Superior temporal gyrus (tissue), 1 donor: ENCODE measurements around the gene EWSR1.
"Not testable (repeated sequence)": the region's sequence is repeated elsewhere in the genome, so short reads cannot be mapped to it uniquely, and the experiment has no call there.

ENCODE experiments used
- DNase-seq: peaks from one replicate; pipeline ENCODE4 v3.0.0-alpha.2; 2016; ENCODE audit errors: extremely low spot score

EWSR1 gene, protein sequence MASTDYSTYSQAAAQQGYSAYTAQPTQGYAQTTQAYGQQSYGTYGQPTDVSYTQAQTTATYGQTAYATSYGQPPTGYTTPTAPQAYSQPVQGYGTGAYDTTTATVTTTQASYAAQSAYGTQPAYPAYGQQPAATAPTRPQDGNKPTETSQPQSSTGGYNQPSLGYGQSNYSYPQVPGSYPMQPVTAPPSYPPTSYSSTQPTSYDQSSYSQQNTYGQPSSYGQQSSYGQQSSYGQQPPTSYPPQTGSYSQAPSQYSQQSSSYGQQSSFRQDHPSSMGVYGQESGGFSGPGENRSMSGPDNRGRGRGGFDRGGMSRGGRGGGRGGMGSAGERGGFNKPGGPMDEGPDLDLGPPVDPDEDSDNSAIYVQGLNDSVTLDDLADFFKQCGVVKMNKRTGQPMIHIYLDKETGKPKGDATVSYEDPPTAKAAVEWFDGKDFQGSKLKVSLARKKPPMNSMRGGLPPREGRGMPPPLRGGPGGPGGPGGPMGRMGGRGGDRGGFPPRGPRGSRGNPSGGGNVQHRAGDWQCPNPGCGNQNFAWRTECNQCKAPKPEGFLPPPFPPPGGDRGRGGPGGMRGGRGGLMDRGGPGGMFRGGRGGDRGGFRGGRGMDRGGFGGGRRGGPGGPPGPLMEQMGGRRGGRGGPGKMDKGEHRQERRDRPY

DNA sequence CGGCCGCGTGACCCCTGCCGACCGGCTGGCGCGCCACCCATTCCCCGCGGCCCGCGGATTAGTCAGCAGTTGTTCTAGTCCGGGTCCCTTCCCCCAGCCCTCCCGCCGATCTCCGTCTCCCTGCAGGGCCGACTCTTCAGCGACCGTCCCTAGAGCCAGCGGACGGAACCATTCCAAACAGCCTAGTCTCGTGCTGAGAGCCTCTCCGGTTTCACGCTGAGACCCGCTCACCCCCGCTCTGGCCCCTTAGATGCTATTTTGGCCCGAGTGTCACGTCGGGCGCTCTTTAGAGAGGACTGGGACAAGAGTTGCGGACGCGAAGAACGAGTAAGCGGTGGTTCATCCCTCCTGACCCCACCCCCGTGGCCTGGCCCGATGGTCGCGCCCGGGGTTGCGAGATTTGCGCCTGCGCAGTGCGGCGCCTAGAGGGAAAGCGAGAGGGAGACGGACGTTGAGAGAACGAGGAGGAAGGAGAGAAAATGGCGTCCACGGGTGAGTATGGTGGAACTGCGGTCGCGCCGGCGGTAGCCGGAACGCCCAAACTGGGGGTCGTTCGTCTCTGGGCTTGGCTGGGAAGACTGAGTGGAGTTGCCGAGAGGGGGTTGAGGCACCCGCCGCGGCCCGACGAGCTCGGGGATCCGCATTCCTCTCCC is at the start of gene EWSR1, which contains the start of gene RHBDD3:
TSS of gene EWSR1 (plus strand) at position 411 of the 653 bp plus-strand sequence. CDS start at position 480, 69 bp downstream.
TSS of gene RHBDD3 (minus strand) at position 124 of the 653 bp plus-strand sequence. CDS start 2,355 bp downstream, outside the sequence.
- DNase-seq, result peak; percentile 97

DNA sequence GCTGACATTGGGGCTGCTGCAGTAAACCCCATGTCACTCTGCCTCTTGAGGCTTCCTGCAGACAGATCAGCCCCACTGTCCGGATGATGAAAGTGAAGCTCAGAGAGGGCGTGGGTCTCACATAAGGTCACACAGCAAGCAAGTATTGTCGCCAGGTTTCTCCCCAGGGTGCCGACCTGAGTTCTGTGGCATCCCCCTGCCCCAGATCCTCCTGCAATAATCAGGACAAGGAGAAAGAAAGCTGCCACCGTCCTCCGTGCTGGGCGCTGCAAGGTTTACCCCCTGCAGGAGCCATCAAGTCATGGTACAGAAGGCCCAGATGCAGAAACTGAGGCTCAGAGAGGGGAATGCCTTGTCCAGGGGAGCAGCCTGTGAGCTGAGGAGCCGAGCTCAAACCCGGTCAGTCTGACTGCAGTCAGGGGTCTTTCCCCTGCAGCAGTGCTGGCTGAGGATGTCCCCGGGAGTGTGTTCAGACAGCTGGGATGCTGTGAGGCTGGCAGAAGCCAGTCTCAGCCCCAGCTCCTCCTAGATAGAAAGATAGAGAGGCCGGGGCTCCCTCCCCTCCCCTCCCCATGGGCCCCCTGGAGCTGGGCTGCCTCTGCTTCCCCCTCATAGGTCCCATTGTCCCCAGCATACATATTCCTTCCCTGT is 49.2 kb upstream of the EWSR1 start:
- DNase-seq, result no peak

DNA sequence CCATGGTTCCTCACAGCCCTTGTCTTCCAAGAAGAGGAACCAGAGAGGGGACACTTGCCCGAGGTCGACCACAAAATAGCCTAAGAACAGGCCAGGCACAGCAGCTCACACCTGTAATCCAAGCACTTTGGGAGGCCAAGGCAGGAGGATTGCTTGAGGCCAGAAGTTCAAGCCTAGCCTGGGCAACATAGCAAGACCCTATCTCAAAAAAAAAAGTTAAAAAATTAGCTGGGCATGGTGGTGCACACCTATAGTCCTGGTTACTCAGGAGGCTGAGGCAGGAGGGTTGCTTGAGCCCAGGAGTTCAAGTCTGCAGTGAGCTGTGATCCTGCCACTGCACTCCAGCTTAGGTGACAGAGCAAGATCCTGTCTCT is 48.7 kb upstream of the EWSR1 start:
- DNase-seq, result not testable (repeated sequence)

DNA sequence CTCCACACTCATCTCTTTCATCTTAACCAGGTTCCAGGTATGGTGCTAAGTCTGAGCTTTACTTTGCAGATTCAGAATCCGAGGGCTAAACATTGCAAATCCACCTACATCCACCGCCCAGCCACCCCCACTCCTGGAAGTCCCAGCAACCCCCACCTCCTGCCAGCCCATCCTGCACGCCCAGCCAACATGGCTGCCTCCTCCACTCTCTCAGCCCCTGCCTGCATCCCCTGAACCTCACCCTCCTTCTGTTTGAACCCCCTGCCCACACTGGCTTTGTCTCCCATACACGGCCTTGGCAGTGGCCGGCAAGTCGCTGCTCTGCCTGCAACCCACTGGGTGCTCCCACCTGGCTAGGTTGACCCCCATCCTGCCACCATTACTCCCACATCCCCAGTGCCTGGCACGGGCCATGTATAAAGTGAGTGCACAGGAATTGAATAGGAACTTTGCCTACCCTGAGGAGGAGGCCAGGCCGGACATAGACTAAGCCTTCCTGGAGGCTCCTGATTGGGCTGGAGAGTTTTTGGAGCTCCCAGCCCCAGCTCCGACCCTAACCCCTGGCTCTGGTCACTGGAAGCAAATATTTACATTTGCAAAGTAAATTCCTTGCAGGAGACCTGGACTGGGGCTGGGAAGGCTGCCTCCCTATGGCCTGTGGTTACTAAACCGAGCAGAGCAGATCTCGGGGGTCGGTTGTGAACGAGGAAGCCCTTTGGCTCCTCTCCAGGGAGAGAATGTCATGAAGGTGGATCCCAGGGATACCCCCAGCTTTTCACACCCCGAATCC is 48.0 kb upstream of the EWSR1 start:
- no peak for DNase-seq

DNA sequence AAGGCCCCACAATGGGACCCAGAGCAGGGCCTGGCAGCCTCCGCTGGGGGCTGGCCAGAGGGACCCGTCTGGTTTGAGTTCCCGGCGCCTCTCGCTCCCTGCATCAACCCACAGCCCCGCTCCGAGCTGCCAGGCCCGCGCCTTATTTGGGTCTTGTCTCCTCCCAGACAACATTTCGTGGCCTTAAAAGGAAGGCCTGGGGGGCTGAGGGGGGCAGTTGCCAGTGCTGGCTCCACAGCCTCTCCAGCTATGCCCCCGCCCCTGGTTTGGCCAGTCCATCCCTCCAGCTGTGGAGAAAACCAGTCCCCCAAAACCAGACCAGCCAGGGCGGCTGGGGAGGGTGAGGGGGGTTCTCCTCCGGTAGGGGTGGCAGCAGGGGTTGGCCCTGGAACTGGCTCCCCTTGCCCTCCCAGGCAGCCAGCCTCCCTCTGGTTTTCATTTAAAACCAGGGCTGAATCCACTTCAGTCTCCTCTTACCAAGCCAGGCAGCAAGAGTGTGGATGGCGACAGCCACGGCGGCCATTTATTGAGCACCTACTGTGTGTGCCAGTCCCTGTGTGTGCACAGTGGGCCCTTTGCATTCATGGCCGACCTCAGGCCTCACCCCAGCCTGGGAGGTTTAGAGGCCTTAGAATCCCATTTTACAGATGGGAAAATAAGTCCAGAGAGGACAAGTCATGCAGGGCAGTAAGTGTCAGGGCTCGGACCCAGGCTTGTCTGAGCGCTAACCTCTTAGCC is 43.8 kb upstream of the EWSR1 start:
- no peak for DNase-seq

DNA sequence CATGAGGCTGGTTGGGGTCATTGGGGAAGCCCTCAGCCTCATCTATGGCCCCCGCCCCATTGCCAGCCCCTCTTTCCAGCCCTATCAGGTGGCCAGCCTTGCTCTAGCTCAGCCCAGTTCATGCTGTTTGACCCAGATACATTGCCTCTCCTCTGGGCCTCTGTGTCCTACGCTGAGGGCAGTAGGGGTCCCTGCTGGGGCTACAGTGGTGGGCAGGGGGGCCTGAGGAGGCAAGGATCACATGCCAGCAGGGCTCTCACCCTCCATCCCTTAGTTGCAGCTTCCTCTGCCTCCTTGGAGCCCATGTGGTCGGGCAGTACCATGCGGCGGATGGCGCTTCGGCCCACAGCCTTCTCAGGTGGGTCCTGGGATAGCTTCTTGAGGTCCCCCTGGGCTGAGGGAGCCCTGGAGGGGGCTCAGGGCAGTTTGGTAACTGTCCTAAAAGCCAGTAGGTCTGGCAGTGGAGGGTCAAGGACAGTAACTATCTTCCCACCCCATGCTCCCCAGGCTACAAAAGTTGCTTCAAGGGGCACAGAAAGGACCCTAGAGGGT is 43.1 kb upstream of the EWSR1 start:
- DNase-seq, result no peak

DNA sequence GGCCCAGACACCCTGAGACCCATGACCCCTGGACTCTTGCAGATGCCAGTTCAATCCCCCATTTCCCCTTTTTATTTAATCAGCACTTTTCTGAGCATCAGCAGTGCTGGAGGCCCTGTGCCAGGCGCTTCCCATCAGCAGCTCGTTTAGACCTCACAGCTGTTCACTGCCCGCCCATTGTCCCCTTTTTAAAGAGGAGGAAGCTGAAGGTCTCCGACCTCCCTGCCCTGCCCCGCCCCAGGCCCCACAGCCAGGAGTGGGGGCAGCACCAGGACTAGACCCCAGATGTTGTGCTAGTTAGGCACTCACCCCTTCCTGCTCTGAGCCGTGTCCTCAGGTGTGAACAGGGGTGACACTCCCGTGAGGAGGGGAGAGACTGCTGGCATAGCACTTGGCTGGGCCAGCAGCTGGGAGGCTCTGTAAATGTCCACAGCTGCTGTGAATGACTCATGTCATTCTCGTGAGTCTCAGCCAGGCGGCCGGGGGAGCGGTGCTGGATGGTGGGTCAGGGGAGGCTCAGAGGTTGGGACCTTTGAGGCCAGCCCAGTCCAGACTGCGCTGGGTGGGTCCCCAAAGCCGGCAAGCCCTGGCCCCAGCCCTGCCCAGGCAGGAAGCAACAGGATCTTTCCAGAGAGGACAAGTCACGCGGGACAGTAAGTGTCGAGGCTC is 42.5 kb upstream of the EWSR1 start:
- no peak for DNase-seq

DNA sequence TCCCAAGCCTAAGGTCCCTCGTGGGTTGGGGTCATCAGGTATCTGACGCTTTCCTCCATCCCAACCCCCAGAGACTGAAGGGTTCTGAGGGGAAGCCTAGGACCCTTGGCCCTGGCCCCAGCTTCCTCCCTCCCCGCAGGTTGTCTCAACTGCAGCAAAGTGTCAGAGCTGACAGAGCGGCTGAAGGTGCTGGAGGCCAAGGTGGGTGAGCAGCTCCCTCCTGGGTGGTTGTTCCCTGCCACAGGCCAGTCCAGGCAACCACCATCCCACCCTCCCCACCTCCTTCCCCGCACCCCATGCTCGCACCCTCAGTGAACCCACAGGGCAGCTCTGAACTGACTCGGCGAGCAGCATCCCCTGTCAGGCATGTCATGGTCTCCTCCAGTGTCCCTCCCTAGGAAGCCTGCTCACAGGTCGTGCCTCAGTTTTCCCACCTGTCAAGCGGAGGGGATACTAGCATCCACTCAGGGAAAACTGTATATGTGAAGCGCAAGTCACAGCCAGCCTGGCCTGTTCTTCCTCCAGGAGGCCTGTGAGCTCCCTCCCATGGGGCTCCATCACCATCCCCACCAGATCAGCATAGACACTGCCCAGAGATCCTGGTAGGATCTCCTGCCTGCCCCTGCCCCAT is 41.6 kb upstream of the EWSR1 start:
- no peak for DNase-seq

DNA sequence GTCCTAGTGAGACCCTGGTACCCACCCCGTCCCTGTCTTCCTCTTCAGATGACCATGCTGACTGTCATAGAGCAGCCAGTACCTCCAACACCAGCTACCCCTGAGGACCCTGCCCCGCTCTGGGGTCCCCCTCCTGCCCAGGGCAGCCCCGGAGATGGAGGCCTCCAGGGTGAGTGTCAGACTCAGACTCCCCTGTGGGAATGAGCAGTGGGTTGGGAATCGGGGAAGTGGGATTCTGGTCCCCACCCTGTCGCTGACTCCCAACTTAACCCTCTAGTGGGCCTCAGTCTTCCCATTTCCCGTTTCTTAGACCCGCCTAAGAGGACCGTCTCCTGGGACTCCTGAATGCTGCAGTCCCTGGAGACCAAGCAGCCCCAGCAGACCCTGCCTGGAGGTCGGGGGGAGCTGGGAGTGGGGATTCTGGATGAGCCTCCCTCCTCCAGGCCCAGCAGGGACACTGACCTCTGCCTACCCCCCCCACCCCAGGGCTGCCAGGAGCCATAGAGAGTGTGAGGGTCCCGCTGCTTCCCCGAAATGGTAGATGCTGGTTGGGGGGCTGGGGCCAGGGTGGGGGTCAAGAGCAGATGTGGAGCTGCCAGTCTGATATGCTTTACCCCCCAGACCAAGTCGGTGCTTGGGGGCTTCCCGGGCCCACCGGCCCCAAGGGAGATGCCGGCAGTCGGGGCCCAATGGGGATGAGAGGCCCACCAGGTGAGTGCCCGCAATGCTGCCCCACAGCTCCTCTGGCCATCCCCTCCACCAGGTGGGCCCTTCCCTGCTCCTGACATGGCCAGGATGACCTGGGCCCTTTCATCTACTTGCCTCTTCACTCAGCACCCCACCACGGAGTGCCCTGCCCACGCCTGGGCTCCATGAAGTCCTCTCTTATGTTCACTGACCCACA is 36.8 kb upstream of the EWSR1 start:
- no peak for DNase-seq

DNA sequence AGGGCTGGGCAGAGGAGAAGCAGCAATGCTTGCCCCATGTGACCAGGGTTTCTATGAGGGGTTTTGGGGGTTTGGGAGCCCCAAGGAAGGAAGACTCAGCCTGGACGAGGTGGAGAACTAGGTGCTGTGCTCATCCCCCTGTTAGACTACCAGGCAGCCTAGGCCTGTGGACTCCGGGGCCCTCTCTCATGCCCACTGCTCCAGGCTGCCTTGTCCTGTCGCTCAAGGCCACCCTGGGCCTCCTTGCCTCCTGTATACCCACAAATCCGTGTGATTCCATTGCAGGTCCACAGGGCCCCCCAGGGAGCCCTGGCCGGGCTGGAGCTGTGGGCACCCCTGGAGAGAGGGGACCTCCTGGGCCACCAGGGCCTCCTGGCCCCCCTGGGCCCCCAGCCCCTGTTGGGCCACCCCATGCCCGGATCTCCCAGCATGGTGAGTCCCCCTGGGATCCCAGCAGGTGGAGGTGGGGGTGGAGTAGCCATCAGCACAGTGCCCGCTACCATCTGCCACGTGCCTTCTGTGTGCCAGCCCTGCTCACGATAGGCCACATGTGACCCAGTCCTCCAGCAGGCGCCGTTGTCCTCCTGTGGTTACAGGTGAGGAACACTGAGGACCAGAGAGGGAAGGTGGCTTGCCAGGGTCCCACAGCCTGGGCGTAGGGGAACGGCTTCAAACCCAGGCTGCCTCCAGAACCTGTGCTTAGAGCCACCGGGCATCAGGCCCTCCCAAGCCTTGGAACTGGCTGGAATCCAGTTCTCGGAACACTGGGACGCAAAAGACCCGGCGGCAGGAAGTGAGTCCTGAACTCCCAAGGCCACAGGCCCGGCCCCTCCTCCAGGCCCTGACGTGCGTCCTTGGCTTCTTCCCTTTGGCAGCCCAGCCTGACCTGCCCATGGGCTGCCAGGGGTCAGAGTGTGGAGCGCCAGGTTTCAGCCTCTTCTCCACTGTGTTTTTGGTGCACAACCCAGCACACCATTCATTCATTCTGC is 35.8 kb upstream of the EWSR1 start:
- no peak for DNase-seq

DNA sequence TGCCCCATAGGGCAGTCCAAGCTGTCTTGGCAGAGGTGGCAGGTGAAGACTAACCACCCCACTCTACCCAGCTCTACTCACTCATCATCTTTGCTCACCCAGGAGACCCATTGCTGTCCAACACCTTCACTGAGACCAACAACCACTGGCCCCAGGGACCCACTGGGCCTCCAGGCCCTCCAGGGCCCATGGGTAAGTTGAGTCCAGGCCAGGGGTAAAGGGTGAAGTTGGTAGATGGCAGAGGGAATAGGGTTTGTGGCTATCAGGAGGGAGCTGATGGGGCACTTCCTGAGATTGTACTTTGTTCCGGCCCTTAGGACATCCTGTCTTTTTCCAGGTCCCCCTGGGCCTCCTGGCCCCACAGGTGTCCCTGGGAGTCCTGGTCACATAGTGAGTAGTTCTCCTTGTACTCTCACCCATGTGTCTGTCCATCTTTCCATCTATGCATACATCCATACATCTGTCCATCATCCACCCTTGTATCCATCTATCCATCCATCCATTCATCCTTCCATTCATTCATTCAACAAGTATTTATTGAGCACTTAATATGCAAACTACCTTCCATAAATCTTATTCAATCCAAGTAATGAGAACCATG is 34.7 kb upstream of the EWSR1 start:
- DNase-seq, result no peak

DNA sequence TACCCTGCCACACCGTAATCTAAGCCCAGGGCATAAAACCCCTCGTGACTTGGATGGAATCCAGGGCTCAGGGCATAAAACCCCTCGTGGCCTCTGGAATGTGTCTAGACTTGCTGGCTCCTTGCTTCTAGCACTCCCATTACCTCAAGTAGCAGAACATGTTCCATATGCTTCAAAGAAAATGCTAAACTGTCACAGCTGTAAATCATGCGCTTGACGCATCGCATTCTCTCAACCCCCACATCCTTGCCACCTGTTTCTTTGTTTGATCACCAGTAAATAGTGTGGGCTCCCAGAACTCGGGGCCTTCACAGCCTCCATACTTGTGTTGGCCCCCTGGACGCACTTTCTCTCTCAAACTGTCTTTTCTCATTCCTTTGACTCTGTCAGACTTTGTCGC is 27.6 kb upstream of the EWSR1 start:
- DNase-seq, result not testable (repeated sequence)

DNA sequence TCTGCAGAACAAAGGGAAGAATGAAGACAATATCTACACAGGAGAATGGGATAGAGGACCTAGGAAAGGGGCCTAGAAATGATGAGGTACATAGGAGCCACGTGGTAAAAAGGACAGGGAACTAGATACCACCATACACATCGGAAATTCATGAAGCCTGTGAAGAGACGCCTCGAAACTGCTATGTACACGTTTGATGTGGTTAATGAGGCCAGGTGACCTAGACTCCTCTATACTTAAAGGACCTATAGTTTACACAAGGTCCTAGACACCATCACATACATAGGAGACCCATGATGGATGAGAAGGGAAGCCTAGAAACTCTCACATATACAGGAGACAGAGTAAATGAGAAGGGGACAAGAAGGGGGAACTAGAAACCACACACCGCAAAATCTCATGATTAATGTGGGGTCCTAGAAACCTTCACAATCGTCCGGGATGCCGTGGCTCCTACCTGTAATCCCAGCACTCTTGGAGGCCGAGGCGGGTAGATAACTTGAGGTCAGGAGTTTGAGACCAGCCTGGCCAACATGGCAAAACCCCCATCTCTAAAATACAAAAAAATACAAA is 24.1 kb upstream of the EWSR1 start:
- DNase-seq, result no peak

DNA sequence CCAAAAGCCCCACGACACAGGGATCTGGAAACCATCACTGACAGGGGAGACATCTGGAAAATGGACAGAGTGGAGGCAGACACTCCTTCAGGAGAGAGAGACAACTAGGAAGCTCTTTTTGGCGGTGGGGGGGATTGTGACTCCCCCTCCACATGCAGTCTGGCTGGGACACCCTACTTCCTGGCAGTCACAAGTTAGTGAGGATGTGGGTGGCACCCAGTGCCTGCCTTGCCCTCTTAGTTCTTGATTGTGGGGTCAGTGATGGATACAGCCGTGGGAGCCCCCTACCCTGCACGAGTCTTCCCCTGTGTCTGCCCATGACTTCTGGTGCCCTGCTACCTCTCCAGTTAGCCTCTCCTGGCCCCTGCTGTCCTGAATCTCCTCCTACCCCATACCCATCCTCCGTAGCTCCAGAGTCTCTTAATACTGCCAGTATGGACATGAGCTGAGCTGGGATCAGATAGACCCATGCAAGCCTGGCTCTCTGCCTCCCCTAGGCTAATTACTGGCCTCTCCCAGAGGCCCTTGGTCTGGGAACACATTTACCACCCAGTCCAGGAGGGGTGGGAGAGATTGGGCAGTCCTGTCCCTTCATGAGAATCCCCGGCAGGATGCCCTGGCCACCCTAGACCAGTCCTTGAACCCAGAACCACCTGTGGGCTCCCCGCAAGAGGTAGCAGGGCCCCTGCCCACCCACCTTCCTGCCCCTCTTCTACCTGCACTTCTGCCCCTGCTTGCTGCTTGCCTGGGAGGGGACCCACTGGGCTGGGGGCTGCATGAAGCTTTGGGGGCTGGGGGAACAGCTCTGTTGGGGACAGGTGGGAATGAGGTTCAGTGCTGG is 23.1 kb upstream of the EWSR1 start:
- no peak for DNase-seq
